ENCODE measurements around the gene PLEKHG2. TPM values are rescaled to one million over a fixed set of nuclear protein-coding genes. Genes with fewer than 3 reads are reported as not detected.

Gene PLEKHG2
- total RNA-seq, 1 experiment from 2014 or later = 62.3 TPM

- TF ChIP-seq FOXP1 (CRISPR knock-in tag; IDR thresholded peaks at IDR 0.05; ENCODE audit: borderline replicate concordance) = peak; percentile 69; the same call in 1 of the 2 replicates
- TF ChIP-seq ZNF416 (CRISPR knock-in tag; IDR thresholded peaks at IDR 0.05) = 0 out of 2 replicates have a peak, but pooled peaks have one; percentile 46
- TF ChIP-seq SP1 (CRISPR knock-in tag; conservative IDR thresholded peaks at IDR 0.05) = peak; percentile 65
- peak; percentile 95 for TF ChIP-seq ZNF121 (CRISPR knock-in tag; IDR thresholded peaks at IDR 0.05)
- TF ChIP-seq GTF2I (CRISPR knock-in tag; conservative IDR thresholded peaks at IDR 0.05) = peak; percentile 4; the same call in 1 of the 2 replicates
- 0 out of 2 replicates have a peak, but pooled peaks have one; percentile 38 for TF ChIP-seq FOXP4 (CRISPR knock-in tag; IDR thresholded peaks at IDR 0.05)
These were observed 14.8 kb upstream of the PLEKHG2 start (continued) for GRCh38 chr19:39397360-39398296.

DNA sequence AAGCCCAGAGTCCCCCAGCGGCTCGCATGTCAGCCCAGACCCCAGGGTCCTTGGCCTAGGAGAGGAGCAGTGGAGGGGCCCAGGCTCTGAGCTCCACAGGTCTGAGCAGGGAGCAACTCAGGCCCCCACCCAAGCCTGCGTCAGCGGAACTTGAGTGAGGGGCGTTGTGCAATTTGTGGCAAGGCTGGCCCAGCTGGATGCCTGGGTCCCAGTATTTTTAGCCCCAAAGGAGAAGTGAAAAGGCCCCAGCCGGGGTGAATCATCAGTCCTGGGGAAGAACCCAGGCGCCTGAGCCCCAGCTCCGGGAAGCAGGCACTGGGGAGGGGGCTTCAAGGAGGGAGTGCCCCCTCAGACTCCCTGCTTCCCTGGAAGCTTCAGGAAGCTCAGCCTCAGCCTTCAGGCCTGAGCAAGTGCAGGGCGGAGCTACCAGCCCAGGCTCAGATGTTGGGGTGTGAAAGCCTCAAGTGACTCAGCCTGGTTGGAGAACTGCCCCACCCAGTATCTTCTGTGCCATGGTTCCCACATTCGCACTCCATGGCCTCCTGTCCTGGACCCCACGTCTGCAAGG lies 14.1 kb upstream of the PLEKHG2 start:
- no peak for DNase-seq (ENCODE audit: low spot score)
- Mint-ChIP-seq H3K9me3 (no peaks in the 10 kb centered on the region), H3K36me3 (peaks cover 19% of the 10 kb centered on the region), H3K4me1 (peaks cover 25% of the 10 kb centered on the region), H3K4me3 (no peak overlapping the region), H3K27me3 (ENCODE audit: low read depth) (no peaks in the 10 kb centered on the region), H3K27ac (peak overlapping the region; percentile 68)
- ATAC-seq = no peak
- ChIA-PET POLR2A (interaction anchor here (0.5 to 1.7 kb wide), 5 partner anchors 8 to 988 kb away, joined by 3 to 7 read pairs (median 5); partner anchors contain the start of genes PLEKHG2, RPS16 and ZFP36), CTCF (interaction anchor here (0.5 to 3.6 kb wide), 27 partner anchors 9 to 578 kb away, joined by 3 to 43 read pairs (median 5); partner anchors contain the start of genes PLEKHG2, RPS16, SAMD4B and SUPT5H)
- TF ChIP-seq ZNF232 (CRISPR knock-in tag; IDR thresholded peaks at IDR 0.05) (no peak), ELF4 (CRISPR knock-in tag; IDR thresholded peaks at IDR 0.05; ENCODE audit: low read depth) (no peak), ZMAT4 (CRISPR knock-in tag; IDR thresholded peaks at IDR 0.05) (no peak), FOXP1 (CRISPR knock-in tag; IDR thresholded peaks at IDR 0.05; ENCODE audit: borderline replicate concordance) (no peak), ZSCAN18 (CRISPR knock-in tag; IDR thresholded peaks at IDR 0.05) (no peak), ZNF121 (CRISPR knock-in tag; IDR thresholded peaks at IDR 0.05) (no peak), NR2C2 (CRISPR knock-in tag; IDR thresholded peaks at IDR 0.05) (no peak), GTF2I (CRISPR knock-in tag; conservative IDR thresholded peaks at IDR 0.05) (no peak), RORB (CRISPR knock-in tag; IDR thresholded peaks at IDR 0.05) (no peak), ESRRA (CRISPR knock-in tag; IDR thresholded peaks at IDR 0.05; ENCODE audit: borderline replicate concordance) (no peak), ZNF317 (CRISPR knock-in tag; IDR thresholded peaks at IDR 0.05; ENCODE audit: borderline replicate concordance, low read depth) (no peak), TCF7 (CRISPR knock-in tag; IDR thresholded peaks at IDR 0.05; ENCODE audit: low read depth) (no peak)
- TF ChIP-seq, protein P1, sequence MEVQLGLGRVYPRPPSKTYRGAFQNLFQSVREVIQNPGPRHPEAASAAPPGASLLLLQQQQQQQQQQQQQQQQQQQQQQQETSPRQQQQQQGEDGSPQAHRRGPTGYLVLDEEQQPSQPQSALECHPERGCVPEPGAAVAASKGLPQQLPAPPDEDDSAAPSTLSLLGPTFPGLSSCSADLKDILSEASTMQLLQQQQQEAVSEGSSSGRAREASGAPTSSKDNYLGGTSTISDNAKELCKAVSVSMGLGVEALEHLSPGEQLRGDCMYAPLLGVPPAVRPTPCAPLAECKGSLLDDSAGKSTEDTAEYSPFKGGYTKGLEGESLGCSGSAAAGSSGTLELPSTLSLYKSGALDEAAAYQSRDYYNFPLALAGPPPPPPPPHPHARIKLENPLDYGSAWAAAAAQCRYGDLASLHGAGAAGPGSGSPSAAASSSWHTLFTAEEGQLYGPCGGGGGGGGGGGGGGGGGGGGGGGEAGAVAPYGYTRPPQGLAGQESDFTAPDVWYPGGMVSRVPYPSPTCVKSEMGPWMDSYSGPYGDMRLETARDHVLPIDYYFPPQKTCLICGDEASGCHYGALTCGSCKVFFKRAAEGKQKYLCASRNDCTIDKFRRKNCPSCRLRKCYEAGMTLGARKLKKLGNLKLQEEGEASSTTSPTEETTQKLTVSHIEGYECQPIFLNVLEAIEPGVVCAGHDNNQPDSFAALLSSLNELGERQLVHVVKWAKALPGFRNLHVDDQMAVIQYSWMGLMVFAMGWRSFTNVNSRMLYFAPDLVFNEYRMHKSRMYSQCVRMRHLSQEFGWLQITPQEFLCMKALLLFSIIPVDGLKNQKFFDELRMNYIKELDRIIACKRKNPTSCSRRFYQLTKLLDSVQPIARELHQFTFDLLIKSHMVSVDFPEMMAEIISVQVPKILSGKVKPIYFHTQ (CRISPR knock-in tag; IDR thresholded peaks at IDR 0.05) = no peak
- TF ChIP-seq, protein P2, sequence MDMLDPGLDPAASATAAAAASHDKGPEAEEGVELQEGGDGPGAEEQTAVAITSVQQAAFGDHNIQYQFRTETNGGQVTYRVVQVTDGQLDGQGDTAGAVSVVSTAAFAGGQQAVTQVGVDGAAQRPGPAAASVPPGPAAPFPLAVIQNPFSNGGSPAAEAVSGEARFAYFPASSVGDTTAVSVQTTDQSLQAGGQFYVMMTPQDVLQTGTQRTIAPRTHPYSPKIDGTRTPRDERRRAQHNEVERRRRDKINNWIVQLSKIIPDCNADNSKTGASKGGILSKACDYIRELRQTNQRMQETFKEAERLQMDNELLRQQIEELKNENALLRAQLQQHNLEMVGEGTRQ (CRISPR knock-in tag; IDR thresholded peaks at IDR 0.05) = no peak
- TF ChIP-seq, protein P3, sequence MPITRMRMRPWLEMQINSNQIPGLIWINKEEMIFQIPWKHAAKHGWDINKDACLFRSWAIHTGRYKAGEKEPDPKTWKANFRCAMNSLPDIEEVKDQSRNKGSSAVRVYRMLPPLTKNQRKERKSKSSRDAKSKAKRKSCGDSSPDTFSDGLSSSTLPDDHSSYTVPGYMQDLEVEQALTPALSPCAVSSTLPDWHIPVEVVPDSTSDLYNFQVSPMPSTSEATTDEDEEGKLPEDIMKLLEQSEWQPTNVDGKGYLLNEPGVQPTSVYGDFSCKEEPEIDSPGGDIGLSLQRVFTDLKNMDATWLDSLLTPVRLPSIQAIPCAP (CRISPR knock-in tag; IDR thresholded peaks at IDR 0.05) = no peak
- TF ChIP-seq, protein P4, sequence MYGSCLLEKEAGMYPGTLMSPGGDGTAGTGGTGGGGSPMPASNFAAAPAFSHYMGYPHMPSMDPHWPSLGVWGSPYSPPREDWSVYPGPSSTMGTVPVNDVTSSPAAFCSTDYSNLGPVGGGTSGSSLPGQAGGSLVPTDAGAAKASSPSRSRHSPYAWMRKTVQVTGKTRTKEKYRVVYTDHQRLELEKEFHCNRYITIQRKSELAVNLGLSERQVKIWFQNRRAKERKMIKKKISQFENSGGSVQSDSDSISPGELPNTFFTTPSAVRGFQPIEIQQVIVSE (CRISPR knock-in tag; IDR thresholded peaks at IDR 0.05; ENCODE audit: borderline replicate concordance) = no peak

Measured in WTC11 (cell line).